Activated CD4-positive, CD25-positive, alpha-beta regulatory T cell treated with anti-CD3 and anti-CD28 coated beads, Interleukin-2, amount 50 U/mL, for 16 hours (primary cell): Measurements from ENCODE around the gene ZNF22.
"Not testable (repeated sequence)": the region's sequence is repeated elsewhere in the genome, so short reads cannot be mapped to it uniquely, and the experiment has no call there.

Source experiments
- DNase-seq: peaks from one replicate; pipeline ENCODE4 v3.0.0-alpha.2; 2020; ENCODE audit warnings: low read depth, low spot score

ZNF22 gene

GRCh38 chr10:45014557-45014956 lies 13.8 kb downstream of the ZNF22 start:
- DNase-seq, result not testable (repeated sequence)

- no peak for DNase-seq
These were observed 14.9 kb downstream of the ZNF22 start for GRCh38 chr10:45015590-45015989.

- no peak for DNase-seq
These were observed 22.7 kb downstream of the ZNF22 start for GRCh38 chr10:45023426-45023825.

GRCh38 chr10:45034301-45034700 lies 33.6 kb downstream of the ZNF22 start:
- DNase-seq, result no peak

- DNase-seq, result no peak
These were observed 35.0 kb downstream of the ZNF22 start for GRCh38 chr10:45035673-45036072.

- no peak for DNase-seq
These were observed 40.3 kb downstream of the ZNF22 start for GRCh38 chr10:45040921-45041542.

- DNase-seq, result no peak
These were observed 43.6 kb downstream of the ZNF22 start for GRCh38 chr10:45044290-45044689.

GRCh38 chr10:45050551-45051235 lies 50.0 kb downstream of the ZNF22 start:
- DNase-seq, result no peak

- no peak for DNase-seq
These were observed 52.0 kb downstream of the ZNF22 start for GRCh38 chr10:45052700-45053099.

GRCh38 chr10:45053569-45054100 lies 52.9 kb downstream of the ZNF22 start:
- no peak for DNase-seq
